HG03520 (cell line): ENCODE data around the gene MITD1.
"Not testable (repeated sequence)": the region's sequence is repeated elsewhere in the genome, so short reads cannot be mapped to it uniquely, and the experiment has no call there.

Experiments
- ATAC-seq: cut with Tn5 transposase; IDR thresholded peaks from one replicate; pipeline ENCODE4 v1.9.1; 2021; ENCODE audit warnings: mild to moderate bottlenecking, moderate library complexity; ENCODE audit not compliant: unreplicated experiment

The MITD1 gene

DNA sequence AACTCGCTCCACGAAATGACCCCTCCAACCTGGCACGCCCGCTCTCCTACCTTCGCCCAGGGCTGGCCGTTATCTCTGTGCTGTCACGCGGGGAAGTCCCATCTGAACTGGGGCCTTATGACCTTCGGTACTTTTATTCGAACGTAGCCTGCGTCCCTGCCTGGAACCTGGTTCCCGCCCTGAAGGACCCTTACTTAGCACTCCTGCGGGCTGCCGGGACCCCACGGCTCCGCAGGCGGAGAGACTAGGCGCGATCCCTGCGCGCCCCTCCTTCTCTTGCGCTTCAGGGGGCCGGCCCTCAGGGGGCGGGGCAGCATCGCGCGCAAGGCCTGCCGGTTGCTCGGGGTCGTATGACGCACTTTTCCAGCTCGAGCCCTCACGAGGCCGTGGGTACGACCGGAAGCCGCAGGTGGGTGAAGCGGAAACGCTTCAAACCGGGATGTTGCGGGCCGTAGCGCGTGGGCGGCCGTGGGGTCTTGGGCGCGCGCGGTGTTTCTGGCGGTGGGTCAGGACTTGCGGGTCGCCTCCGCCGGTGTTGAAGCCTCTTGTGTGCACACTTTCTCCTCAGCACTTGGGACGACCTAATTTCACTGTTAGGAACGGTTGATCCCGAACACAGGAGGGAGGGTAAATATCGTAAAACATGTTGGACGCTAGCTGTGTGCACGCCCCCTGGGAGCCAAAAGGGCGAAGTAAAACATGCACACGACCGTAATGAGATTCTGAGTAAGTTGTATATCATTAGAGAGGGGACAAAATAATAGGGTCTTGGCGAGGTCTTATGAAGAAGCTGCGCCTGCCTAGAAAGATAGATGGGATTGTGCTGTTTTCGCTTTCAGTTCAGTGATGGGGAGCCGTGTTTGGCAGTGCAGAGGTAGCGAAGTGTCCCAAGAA lies 26.0 kb downstream of the MITD1 start, which contains the start of the genes LIPT1 and TSGA10:
LIPT1 (plus strand) TSS at position 325 of the 894 bp plus-strand sequence. CDS start 6,991 bp downstream, outside the sequence.
TSGA10 (minus strand) TSS at position 300 of the 894 bp plus-strand sequence. CDS start 45,503 bp downstream, outside the sequence.
- ATAC-seq = peak; percentile 95

DNA sequence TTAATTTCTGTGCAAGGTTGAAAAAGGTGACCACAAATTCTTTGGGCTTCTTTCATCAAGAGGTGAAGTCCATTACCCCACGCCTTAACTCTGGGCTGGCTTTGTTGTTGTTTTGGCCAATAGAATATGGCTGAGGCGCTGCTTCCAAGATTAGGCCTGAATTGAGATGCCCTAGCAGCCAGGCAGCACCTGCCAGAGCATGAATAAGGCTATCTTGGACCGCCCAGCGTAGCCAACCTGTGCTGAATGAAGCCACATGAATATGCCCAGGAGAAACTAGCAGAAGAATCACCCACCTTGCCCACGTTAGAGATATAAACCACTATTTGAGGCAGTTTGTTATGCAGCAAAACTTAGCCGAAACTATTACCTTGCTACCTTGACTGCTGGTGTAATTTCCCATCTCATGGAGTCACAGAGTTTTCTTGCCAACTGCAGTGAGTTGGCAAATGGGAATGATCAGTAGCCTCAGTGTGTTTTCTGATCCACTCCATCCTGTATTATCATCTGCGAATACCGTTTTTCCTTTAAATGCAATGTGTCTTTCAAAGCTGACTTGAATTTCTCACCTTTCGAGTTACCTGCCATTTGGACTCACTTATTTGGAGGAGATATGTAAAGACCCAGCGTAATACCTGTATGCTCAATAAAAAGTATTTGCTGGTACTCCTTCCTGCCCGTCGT lies 26.8 kb downstream of the MITD1 start:
- ATAC-seq = no peak

DNA sequence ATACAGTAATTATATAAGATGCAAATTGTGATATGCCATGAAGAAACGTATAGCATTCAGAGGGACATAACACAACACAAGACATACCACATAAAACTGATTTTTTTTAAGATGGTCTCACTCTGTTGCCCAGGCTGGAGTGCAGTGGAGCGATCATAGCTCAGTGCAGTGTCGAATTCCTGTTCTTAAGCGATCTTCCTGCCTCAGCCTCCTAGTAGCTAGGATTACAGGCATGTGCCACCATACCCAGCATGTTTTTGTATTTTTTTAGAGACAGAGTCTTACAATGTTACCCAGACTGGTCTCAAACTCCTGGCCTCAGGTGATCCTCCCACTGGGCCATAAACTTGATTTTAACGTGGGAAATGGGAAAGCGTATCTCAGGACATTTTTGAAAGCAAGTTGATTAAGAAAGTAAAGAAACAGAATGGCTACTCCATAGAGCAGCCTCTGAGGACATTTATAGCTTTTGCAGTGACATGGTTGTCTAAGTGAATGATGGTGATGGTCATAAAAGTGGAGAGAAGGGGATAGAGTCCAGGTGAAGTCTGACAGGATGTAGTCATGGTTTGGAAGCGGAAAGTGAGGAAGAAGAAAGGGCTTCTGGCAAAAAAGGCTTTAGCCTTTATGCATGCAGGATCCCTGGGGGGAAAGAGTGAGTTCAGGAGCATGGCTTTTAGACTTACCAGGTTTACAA lies 28.5 kb downstream of the MITD1 start:
- ATAC-seq = no peak

DNA sequence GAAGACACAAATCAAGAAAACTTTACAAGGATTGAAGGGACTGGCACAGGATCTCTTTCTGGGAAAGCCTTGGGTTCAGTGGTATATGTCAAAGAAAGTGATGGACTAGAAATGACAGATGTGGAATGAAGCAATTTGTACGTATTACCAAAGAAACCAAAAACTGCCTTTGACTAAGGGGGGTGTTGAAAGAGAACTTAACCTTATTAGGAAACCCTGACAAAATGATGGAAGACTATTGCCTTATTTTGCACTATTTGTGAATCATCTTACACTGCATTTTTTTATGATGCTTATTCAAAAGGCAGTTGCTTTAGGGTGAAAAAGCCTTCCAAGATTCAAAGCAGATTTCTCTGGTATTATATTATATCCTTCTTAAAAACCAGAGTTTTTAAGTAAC lies 30.2 kb downstream of the MITD1 start:
- ATAC-seq = no peak

DNA sequence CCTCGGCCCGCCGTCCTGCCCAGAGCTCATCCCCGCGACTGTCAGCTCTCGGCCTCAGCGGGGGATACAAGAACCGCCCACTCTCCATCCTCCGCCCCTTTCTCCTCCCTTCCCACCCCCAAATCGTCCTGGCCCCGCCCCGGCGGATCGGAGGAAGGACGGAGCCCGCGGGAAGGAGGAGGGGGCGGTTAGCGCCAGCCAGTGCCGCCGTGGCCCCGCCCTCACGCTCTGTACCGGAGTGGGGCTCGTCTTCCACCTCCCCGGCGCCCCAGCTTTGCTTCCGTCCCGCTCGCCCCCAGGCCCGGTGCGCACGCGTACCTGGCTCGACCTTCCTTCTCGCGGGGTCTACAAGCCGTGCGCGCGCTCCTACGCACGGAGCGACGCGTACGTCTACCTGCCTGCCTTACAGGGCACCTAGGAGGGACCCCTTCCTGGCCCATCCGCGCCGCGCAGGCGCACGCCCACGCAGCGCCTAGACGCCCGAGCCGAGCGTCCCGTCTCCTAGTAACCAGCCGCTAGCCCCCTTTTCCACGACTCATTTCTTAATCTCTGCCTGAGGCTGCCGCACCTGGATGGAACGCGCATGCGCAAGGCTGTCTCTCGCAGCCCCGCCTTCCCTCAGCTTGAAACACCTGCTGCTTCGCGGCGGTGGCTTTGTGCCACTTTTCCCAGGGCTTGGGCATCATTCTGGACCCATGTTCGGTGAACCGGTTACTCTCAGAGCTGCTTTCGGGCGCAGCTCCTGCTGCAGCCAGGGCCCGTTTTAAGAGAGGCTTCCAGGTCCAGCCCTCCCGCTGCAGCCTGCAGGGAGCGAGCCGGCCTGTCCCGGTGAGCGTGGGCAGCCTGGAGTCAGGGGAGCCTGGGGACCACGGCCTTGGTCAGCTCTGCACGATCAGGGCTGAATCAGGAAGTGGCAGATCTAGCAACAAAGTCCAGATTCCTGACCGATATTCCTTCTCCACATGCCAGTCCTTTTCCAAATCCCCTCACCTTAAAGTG lies 39.4 kb downstream of the MITD1 start, which contains the start of gene C2orf15:
C2orf15 (plus strand) TSS at position 598 of the 999 bp plus-strand sequence. CDS start 8,852 bp downstream, outside the sequence.
- peak; percentile 87 for ATAC-seq

DNA sequence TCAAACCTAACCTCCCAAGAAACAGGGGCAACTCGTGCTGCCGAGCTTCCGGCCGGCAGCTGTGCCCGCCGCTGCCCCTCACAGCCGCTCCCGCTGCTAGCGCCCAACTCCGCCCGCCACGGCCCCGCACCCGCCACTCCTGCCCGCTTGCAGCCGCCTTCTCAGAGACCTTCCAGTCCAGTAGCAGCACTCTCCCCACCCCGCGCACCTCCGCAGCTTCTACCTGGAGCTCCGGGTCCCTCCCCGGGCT lies 40.1 kb downstream of the MITD1 start:
- ATAC-seq = peak; percentile 11

DNA sequence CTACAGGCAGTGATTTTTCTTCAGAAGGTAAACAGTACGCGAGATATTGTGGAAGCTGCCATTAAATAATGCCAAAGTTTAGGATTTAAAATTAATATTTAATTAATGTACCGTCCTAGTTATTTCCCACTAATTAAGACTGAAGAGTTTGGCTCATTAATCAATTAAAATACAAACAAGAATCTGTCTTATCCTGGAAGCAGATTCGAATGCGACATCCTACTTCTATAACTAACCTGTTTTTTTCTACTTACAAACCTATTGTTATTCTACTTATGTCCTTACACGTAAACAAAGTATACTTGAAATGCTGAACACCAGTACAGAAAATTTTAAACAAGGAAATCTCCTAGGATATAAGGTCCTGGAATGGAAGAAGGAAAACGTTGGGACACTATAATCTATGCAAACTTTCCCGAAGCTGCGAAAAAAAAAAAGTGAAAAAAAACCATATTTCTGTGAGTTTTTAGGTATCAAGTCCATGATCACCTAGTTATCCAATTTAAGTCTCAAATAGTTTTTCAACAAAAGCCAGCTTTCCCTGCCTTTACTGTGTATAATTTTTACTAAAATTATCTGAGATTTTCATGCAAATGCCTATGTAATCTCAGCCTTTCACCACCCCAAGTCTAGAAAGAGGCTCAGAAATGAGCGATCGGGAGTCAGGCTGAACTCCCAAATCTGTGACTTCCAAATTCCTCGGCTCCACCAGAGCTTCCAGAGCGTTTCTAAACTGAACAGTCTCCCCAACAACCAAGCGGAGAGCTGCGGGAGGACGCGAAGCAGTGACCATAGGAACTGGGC lies 40.6 kb downstream of the MITD1 start:
- no peak for ATAC-seq

DNA sequence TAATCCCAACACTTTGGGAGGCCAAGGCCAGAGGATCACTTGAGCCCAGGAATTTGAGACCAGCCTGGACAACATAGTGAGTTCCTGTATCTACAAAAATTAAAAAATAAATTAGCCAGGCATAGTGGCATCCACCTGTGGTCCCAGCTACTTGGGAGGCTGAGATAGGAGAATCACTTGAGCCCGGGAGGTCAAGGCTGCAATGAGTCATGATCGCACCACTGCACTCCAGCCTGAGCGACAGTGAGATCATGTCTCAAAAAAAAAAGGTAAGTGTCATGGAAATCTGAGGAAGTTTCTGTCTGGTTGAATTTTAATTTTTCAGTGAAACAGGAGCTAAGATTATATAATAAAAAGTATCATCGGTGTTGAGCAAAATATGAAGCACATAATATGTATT lies 41.9 kb downstream of the MITD1 start:
- no peak for ATAC-seq

DNA sequence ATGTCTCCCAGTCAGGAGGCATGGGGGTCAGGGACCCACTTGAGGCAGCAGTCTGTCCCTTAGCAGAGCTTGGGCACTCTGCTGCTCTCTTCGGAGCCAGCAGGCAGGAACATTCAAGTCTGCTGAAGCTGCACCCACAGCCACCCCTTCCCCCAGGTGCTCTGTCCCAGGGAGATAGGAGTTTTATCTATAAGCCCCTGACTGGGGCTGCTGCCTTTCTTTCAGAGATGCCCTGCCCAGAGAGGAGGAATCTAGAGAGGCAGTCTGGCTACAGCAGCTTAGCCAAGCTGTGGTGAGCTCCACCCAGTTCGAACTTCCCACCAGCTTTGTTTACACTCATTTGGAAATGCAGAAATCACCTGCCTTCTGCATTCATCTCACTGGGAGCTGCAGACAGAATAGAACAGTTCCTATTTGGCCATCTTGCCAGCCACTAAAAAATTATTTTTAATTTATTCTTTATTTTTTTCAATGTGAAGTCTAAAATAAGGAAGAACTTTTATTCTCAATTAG lies 45.8 kb downstream of the MITD1 start:
- not testable (repeated sequence) for ATAC-seq

DNA sequence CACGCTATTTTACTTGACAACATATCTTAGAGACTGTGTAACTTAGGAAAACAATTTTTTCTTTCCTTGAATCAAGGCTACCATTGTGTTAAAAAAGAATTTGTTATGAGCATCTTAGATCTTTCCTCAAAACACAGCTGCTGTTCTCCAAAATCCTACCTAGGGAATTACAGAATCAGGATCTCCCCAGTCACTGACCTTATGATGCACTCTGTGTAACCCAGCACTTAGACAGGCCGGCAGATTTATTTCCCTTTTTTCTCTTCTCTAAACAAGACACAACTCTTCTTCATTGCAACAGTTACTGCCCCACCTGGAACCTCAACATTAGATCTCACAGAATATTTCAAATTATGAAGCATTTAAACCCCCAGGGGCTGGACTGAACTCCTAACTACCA lies 52.9 kb downstream of the MITD1 start:
- ATAC-seq = no peak
